ENCODE measurements around the gene TSHZ1. TPM values are rescaled to one million over a fixed set of nuclear protein-coding genes. Genes with fewer than 3 reads are reported as not detected.

The TSHZ1 gene
- total RNA-seq, 1 donor: 13.4 TPM

GRCh38 chr18:75234901-75235300 lies 24.3 kb downstream of the TSHZ1 start:
- no peak overlapping the region for H3K4me3 ChIP-seq (ENCODE audit: low read depth, low read length)
- no peak for TF ChIP-seq CTCF (IDR thresholded peaks at IDR 0.05; ENCODE audit: insufficient read depth, low read depth, low read length)
- DNase-seq (ENCODE audit: low read depth): no peak

GRCh38 chr18:75235896-75236295 lies 25.3 kb downstream of the TSHZ1 start:
- no peak overlapping the region for H3K4me3 ChIP-seq (ENCODE audit: low read depth, low read length)
- DNase-seq (ENCODE audit: low read depth): no peak
- TF ChIP-seq CTCF (IDR thresholded peaks at IDR 0.05; ENCODE audit: insufficient read depth, low read depth, low read length): no peak

- DNase-seq (ENCODE audit: low read depth): no peak
- H3K4me3 ChIP-seq (ENCODE audit: low read depth, low read length): no peak overlapping the region
- no peak for TF ChIP-seq CTCF (IDR thresholded peaks at IDR 0.05; ENCODE audit: insufficient read depth, low read depth, low read length)
These were observed 27.5 kb downstream of the TSHZ1 start for GRCh38 chr18:75238100-75238499.

- no peak overlapping the region for H3K4me3 ChIP-seq (ENCODE audit: low read depth, low read length)
- TF ChIP-seq CTCF (IDR thresholded peaks at IDR 0.05; ENCODE audit: insufficient read depth, low read depth, low read length): no peak
- DNase-seq (ENCODE audit: low read depth): no peak
These were observed 28.2 kb downstream of the TSHZ1 start for GRCh38 chr18:75238786-75239185.

GRCh38 chr18:75240433-75240832 lies 29.8 kb downstream of the TSHZ1 start:
- no peak for DNase-seq (ENCODE audit: low read depth)
- no peak for TF ChIP-seq CTCF (IDR thresholded peaks at IDR 0.05; ENCODE audit: insufficient read depth, low read depth, low read length)
- H3K4me3 ChIP-seq (ENCODE audit: low read depth, low read length): no peak overlapping the region

GRCh38 chr18:75241705-75242104 lies 31.1 kb downstream of the TSHZ1 start:
- H3K4me3 ChIP-seq (ENCODE audit: low read depth, low read length): no peak overlapping the region
- no peak for TF ChIP-seq CTCF (IDR thresholded peaks at IDR 0.05; ENCODE audit: insufficient read depth, low read depth, low read length)
- DNase-seq (ENCODE audit: low read depth): no peak

Measured in fibroblast of villous mesenchyme (primary cell).